Esophagus mucosa (tissue), 1 donor: ENCODE data around the gene NDUFB10. TPM values are rescaled to one million over a fixed set of nuclear protein-coding genes. Genes with fewer than 3 reads are reported as not detected.

Experiments used
- ATAC-seq: fragments of 200-7000 bp; cut with Tn5 transposase; one replicate; pipeline ENCODE4 v1.9.1; 2020
- total RNA-seq: library from RNA; stranded (reverse); gene quantifications from one replicate; pipeline ENCODE4 v1.2.4, GENCODE V29; 2023
- donor health status: DM: yes; HTN: yes; CAD: no.

The NDUFB10 gene
- total RNA-seq, 1 donor from 2014 or later = 115 TPM

DNA sequence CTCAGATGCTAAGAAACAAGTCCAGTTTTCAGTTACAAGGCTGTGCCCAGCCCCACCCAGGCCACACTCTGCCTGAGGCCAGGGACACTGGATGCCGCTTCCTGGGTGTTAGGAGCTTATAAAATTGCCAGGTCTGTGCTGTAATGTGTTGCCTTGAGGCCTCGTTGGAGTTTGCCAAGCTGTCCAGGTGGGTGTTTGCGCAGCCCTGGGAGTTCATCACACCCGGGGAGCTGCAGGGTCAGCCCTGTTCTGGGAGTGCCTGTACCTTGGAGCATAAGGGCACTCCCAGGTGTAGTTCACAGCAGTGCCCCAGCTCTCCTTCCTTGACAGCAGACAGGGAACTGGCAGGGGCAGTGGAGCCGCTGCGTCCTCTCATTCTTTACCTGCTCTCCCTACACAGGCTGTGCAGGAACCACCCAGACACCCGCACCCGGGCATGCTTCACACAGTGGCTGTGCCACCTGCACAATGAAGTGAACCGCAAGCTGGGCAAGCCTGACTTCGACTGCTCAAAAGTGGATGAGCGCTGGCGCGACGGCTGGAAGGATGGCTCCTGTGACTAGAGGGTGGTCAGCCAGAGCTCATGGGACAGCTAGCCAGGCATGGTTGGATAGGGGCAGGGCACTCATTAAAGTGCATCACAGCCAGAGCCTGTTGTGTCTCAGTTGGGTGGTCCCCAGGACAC, 26.3 kb downstream of the NDUFB10 start:
- ATAC-seq = peak; percentile 6

DNA sequence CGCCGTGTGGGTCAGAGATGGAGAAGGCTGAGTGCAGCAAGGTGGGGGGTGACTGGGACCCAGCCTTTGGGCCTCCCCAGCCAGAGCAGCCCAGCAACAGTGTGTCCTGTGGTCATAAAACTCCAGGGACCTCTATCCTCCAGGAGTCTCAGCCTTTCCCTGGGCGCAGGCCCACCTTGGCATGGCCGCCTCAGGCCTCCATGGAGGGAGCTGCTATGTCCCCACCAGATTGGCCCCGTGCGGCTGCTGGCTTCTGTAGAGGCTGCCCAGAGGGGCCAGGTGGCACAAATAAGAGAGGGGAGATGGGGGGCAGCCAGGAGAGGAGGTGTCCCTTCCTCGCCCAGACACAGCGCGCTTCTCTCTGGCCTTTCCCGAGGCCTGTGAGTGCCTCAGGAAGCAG, 27.9 kb downstream of the NDUFB10 start:
- ATAC-seq = no peak

DNA sequence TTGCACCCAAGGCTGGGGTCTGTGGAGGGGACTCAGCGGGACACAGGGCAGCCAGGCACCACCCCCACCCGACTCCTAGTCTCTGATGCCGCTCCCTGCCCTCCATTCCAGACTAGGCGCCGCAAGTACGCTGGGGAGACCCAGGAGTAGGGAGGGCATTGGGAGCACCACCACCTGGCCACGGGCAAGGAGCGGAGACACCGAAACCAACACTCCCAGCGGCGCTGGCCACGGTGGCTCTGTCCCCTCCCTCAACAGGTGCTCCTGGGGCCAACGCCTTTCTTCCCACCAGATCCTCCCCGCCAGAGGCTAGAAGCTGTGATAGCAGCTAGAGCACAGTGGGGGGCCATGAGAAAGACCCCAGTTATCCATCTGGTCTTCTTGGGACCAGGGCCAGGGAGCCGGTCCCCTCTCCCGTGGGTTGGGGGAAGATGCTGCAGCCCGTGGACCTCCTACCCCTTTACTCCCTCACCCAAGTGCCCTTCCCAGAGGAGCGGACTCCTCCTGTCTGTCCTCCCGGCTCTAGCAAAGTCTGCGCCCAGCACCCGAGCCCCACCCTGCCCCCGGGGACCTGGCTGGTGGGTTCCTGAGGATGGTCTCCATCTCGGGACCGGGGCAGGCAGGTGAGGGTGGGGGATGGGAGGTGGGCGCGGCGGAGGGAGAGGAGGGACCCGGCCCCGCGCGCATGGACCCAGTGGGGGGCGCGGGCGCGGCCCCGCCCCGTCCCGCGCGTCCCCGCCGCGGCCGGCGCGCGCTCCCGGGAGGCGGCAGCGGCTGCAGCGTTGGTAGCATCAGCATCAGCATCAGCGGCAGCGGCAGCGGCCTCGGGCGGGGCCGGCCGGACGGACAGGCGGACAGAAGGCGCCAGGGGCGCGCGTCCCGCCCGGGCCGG, 30.1 kb downstream of the NDUFB10 start, which contains the start of gene SYNGR3:
Gene SYNGR3, plus strand, starts transcription at position 762 of the 892 bp plus-strand sequence. CDS start 133 bp downstream, outside the sequence.
- ATAC-seq = no peak

DNA sequence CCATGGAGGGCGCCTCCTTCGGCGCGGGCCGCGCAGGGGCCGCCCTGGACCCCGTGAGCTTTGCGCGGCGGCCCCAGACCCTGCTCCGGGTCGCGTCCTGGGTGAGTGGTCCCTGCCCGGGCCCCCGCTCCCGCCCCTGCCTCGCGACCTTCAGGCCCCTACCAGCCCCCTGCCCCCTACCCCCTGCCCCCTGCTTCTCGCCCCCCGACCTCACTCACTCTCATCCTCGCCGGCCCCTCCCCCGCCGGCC, 30.7 kb downstream of the NDUFB10 start:
- ATAC-seq = no peak

DNA sequence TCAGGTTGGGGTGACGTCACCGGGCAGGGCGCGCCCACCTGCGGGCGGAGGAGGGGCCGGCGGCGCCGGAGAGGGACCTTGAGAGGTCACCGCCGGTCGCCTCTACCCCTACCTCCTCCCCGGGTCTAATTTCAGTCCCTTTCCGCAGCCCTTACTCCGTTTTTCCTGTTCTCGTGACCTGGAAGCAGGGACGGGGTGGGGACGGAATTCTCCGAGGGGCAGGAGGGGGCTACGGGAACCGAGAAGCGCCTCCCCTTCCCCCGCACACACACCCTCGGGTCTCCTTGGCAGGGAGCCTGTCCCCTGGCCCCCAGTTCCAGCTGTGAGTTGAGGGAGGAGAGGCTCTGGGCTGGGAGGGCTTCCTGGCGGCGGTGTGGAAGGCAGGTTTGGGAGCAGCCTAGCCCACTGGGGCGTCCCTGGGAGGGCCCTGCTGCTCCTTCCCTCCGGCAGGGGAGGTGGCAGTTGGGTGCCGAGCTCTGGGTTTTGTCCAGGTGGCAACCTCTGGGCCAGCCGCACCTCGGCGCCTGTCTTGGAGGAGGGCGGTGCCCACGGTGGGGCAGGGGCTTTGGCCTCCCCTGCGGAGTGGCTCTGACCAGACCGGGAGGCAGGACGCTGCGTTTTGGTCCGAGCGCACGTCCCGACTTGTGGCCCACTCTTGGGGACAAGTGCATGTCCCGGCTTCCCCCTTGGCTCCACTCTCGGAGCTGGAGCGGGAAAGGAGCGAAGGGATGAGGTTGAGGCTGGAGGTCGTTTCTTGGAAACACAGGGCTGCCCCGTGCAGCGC, 31.2 kb downstream of the NDUFB10 start:
- no peak for ATAC-seq

DNA sequence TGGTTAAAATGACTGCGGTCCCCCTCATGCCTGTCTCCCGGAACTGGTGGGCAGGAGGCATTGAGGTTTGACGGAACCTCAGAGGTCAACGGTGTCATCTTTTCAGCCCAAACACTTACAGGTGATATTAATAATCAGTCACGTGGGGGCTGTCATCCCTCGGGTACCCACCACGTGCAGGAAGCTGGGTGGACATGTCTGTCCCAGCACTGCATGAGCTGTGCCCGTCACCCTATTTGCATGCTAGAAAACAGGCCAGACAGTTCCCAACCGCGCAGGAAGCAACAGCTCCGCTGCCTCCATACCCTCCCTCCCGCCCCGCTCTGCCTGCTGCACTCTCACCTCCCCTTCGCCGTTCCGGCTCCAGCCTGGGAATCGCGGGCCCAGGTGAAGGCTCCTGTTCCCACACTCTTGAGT, 31.8 kb downstream of the NDUFB10 start:
- ATAC-seq = peak; percentile 37

DNA sequence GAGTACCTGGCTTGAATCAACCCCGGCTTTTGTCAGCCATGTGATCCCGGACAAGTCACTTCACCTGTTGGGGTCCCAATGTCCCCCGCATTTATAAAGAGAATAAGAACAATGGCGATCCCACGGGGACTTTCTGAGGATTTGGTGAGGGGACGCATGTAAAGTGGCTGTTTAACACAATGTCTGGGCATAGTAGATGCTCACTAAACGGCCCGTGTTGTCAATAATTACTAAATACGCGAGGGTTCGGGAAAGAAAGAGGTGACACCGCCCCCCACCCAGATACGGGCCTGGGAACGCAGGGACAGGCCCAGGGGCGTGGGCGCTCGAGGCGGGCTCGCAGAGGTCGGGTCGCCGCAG, 32.2 kb downstream of the NDUFB10 start:
- no peak for ATAC-seq

DNA sequence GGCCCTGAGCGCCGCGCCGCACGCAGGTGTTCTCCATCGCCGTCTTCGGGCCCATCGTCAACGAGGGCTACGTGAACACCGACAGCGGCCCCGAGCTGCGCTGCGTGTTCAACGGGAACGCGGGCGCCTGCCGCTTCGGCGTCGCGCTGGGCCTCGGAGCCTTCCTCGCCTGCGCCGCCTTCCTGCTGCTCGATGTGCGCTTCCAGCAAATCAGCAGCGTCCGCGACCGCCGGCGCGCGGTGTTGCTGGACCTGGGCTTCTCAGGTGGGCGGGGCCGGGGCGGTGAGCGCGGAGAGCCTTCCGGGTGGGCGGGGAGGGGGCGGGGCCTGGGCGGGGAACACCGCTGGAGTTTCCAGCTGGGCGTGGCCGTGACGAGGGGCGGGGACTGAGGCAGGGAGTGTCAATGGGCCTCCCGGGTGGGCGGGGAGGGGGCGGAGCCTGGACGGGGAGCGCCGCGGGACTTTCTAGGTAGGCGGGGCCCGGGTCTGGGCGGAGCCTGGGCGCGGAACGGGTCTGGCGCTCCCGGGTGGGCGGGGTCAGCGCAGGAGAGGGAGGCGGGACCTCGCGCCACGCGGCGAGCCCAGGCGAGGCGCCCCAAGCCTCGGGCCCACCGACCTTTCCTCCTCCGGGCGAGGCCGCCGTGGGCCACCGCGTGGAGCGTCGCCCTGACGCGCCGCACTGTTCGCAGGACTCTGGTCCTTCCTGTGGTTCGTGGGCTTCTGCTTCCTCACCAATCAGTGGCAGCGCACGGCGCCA, 32.8 kb downstream of the NDUFB10 start:
- peak; percentile 84 for ATAC-seq

DNA sequence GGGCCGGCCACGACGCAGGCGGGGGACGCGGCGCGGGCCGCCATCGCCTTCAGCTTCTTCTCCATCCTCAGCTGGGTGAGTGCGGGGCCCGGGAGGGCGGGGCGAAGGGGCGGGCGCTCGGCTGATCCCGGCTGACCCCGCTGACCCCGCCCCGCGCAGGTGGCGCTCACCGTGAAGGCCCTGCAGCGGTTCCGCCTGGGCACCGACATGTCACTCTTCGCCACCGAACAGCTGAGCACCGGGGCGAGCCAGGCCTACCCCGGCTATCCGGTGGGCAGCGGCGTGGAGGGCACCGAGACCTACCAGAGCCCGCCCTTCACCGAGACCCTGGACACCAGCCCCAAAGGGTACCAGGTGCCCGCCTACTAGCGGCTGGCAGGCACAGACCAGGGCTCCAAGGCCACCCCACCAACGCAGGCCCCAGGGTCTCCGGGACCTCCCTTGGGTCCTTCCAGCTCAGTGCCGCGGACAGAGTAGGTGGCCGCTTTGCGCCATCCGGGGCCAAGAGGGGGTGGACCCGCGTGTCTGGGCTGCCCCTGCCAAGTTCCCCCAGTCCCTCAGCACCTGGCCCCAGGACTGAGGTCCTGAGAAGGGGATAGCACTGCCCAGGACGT, 33.5 kb downstream of the NDUFB10 start:
- peak; percentile 1 for ATAC-seq

DNA sequence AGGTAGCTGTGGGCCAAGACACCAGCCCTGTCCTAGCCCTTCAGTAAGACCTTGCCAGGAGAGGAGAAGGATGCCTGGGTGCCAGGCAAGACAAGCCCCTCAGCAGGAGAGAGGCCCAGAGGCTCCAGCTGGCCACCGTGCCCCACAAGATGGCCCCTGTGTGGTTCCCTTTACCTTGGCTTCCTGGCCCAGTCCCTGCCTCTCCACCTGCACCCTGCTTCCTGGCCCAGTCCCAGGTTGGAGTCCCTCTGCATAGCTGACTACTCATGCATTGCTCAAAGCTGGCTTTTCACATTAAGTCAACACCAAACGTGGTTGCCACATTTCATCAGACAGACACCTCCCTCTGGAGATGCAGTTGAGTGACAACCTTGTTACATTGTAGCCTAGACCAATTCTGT, 34.4 kb downstream of the NDUFB10 start:
- peak; percentile 39 for ATAC-seq

DNA sequence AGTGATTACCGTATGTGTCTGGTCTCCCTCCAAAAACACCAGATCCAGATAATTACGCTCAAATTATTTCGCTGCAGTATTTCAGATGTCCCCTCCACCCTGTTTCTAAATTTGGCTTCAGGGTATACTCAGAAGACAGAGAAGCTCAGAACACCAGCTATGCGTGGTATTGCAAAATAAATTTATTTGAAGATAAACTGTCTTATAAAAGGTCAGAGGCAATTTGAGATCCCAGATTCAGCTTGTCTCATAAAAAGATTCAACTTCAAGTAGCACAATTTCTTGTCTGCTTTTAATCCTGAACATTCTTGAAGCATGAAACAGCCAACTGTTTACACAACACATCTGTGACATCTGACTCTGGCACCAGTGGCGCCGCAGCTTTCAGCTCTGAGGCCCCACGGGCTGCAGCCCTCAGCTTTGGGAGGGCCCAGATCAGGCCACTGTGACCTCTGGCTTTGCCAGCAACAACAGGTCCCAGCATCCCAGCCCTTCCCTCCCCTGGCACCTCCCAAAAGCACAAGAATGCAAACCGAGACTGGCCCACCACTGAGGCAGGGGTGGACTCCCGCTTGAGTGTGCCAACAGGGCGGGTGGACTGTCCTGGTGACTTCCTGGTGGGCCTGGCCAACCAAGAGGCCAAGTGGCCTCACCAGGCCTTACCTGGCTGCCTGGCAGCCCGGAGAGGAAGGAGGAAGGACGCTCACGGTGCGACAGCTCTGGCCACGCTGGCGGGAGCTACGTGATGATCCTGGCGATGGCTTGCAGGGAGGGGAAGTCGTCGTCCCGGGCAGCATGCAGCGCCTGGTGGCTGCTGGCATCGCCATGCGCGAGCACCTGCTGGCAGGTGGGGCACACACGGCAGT, 38.4 kb downstream of the NDUFB10 start:
- no peak for ATAC-seq

DNA sequence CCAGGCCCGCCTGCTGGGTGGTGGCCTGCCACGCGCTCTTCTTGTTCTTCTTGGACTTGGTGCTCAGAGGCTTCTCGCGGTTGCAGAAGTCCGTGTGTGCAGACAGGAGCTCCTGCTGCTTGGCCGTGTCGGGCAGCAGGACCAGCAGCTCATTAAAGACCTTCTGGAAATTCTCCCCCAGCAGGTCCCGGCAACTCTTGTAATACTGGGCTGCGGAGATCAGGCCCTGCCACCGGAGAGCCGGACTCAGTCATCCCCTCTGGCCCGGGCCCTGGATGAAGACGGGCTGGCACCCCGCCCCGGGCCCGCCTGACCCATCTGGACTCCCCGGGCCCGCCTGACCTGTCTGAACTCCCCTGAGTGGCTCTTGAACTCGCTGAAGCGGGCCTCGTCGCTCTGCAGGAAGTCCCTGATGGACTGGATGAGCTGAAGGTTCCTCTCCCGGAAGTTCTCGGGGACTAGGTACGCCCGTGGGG, 39.1 kb downstream of the NDUFB10 start:
- ATAC-seq = peak; percentile 7

DNA sequence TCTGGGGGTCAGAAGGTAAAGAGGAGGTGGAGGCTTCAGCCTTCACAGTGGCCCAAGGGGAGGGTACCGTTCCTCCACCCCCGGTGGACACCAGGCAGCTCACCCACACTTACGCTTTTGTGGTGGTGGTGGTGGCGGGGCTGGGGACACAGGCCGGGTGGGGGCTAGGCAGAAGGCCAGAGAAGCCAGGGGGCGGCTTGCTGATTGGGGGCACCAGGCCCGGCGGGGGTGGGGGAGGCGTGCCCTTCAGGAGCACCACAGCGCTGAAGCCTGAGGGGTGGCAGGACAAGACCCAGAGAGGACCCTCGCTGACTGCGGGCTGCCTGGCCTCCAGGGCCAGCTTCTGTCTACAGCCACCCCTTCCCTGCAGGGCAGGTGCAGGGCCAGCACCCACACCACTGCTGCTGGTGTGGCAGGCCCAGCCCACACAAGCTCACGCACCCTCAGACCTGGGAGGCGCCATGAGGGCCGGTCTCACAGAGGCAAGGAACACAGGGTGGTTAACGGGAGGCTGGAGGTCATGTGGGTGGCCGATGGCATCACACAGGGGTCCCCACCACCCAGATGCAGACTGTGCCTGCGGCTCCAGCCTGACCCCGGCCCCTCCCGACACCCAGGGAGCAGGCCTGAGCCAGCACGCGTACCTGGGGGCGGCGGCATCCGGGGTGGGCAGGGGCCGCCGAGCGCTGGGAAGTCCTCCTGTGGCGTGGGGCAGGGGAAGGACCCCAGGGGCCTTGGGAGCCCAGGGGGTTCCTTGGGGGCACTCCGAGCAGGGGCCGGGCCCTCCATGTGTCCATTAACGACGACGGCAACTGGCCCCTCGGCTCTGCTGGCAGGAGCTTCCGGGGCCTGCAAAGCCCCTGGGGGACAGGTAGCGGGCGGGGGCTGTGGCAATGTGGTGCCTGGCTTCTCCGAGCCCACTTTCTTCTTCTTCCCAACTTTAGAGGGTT, 39.8 kb downstream of the NDUFB10 start:
- ATAC-seq = no peak

DNA sequence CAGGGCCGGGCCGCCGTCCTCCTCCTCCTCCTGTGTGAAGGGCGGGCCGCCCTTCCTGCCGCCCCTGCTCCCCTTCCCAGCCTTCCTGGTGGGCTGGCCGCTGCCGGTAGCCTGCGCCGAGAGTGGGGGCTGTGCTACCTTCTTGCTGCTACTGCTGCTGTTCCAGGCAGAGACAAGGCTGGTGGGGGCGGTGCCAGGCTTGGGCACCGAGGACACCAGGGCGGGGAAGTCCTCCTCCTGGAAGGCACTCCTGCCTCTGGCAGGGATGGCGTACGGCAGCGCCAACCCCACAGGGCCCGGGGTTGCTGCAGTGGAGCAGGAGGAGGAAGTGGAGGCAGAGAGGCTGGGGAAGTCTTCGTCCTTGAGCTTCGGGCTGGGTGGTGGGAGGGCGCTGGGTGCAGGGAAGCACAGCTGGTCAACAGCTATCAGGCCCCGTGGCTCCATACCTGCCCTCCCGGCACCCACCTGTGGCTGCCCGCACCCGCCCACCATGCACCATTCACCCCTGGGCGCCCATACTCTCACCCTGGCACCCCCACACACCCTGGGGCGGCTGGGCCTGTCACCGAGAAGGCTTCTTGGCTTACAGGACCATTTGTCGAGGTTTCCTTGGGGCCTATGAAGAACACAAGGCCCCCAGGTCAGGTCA, 40.7 kb downstream of the NDUFB10 start:
- ATAC-seq = no peak

DNA sequence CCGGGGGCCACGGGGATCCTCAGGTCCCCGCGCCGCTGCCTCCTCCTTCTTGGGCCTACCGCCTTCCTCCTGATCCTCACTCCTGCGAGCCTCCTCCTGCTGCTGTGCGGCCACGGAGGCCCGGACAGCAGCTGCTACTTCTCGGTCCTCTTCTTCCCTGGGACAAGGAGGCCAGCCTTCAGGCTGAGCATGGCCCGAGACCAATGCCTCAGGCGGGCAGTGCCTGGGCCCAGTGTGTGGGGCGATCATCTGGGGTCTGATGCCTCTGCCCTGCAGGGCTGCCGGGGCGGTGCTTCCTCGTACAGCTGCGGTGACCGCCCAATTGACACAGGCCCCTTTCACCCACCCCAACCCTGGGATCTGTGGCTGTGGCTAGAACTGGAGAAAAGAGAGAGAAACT, 41.7 kb downstream of the NDUFB10 start:
- no peak for ATAC-seq

DNA sequence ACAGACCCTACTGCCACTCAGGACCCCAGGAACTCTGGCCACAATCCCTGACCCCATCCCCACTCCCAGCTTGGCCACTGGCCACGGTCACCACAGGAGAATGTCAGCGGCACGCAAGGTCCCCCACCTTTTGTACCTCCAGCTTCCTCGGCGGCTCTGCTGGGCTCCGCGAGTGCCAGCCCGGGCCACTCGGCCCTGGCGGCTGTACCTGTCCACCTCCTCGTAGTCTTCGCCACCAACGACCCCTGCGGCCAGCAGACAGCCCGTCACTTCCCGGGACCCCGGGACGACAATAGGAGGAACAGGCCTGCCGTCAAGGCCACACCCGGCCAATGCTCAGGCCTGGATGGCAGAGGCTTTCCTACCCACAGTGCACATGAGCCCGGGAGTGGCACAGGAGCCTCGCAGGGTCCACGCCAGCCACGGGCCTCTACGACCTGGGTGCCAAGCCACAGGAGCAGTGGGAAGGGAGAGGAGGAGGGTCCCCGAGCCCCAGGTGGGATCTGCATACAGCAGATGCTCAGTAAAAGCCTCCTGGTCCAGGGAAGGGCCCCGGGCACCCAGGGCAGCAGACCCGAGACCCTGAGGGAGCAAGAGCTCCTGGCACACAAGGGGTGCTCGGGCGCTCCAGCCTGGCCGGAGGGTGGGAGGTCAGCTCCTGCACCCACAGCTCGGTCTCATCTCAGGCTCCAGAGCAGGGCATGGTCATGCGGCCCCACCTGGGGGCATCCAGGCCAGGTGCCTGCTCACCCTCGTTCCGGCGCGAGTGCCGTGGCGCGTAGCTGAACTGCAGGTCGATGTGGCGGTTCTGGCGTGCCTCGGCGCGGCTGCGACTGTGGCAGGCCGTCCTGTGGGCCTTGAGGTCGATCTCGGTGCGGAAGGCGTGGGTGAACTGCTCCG, 42.4 kb downstream of the NDUFB10 start:
- no peak for ATAC-seq

DNA sequence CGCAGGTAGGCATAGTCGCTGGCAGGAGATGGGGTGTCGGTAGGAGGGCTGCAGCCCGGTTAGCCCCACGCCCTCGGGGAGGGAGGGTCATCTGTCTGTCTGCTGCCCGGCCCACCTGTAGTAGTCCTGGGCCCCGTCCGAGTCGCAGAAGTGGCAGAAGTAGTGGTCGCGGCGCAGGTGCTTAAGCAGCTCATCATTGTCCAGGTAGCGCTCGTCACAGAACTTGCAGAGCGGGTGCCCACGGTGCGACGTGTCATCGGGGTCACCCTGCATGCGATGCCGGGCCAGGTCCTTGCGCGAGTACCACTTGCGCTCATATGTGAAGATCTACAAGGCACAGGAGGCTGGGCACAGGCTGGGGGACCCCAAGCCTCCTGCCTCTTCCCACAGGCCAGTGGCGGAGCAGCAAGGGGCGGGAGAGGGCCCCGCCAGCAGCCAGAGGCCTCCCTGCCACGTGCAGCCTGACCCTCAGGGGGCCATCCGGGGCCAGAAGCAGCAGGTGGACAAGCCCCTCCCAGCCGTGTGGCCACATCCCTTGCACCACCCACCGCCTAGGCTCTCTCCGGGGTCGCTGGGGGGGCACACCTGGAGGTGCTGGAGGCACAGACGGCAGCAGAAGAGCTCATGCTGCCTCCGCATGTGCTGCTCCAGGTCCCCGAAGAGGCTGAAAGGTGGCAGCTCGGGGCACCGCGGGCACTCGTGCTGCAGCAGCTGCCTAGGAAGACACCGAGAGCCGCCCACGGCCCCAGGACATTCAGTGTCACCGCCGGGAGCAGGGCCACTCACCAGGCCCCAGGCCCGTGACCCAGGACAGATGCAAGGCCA, 43.3 kb downstream of the NDUFB10 start:
- ATAC-seq = no peak
